Medulla oblongata (tissue), 1 donor: ENCODE results near the gene CDC123.
A peak's percentile ranks its signal among the peaks of the same experiment; 100 is the strongest.
"Not testable (repeated sequence)": the region's sequence is repeated elsewhere in the genome, so short reads cannot be mapped to it uniquely, and the experiment has no call there.

Experiments used
- DNase-seq: peaks from one replicate; pipeline ENCODE4 v3.0.0-alpha.2; 2015; ENCODE audit errors: extremely low spot score

CDC123 gene, protein sequence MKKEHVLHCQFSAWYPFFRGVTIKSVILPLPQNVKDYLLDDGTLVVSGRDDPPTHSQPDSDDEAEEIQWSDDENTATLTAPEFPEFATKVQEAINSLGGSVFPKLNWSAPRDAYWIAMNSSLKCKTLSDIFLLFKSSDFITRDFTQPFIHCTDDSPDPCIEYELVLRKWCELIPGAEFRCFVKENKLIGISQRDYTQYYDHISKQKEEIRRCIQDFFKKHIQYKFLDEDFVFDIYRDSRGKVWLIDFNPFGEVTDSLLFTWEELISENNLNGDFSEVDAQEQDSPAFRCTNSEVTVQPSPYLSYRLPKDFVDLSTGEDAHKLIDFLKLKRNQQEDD

DNA sequence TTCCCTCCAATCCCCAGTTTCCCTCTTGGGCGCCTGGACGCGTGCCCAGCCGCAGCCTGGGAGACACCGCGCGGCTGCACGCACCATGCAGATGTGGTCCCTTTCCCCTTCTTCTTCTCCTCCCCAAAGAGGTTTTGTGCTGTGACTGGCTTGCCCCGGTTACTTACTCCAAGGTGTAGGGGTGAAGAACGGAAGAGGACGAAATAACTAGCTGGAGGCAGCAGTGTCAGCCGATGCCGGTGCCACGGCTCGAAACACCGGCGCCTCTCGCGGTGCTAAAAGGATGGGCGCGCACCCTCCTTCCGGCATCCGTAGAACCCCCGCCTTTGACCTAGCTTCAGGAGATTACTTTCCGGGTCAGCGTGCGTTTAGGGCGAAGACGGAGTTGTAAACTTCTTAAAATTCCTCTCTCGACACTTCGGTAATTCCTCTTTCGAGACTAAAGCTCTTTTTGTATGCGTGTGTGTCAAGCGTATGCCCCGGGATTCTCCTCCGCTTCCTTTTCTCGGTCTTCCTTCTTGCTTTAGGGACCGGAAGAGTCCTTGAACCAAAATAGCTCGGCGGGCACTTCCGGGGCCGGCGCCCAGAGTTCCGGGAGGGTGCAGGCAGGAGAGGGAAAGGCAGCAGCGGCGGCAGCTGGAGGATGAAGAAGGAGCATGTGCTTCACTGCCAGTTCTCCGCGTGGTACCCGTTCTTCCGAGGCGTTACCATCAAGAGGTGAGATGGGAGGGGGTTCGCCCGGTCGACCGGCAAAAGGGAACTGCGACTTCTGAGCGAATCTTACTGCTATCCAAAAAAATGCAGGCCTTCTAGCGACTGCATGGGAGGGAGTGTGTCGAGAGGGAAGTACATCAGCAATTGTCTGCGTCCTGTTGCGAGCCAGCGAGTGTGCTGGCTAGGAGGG is at the start of gene CDC123, which contains the start of gene NUDT5:
TSS of gene CDC123 (plus strand) at position 586 of the 904 bp plus-strand sequence. CDS start at position 644, 58 bp downstream.
TSS of gene NUDT5 (minus strand) at position 289 of the 904 bp plus-strand sequence. CDS start 9,600 bp downstream, outside the sequence.
- peak; percentile 95 for DNase-seq

DNA sequence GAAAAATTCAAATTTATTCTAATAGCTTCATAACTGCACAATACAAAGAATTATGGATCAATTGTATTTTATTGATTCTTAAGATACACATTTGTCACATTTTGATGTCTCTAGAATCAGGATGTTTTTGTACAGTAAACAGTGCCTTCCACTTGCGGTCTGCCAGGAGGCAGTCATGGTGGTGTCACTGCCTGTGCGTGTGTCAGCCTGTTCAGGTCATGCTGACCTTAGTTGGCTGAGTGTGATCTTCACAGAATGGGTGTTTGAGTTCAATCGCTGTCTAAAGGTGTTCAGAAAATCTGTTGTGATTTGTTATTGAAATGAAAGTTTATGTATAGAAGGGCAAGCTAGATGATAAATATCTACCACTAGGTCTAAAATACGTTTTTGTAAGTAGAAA is 45.8 kb upstream of the CDC123 start:
- no peak for DNase-seq

DNA sequence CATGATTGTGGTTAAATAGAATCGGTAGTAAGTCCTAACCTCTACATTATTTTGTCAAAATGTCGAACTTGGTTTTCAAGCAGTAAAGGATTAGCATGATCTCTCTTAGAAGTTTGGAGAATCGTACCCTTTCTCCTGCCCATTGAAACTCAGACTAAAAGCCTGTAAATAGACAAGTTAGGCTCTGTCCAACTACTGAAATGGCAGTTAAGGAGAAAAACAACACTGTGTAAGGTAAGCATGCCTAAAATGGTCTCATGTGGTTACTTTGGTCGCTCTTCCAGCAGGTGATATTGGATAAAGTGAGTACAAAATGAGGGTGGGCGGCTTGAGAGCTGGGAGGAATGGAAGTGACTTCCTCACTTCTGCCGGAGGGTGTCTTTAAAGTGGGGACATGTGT is 41.5 kb upstream of the CDC123 start:
- DNase-seq: no peak

DNA sequence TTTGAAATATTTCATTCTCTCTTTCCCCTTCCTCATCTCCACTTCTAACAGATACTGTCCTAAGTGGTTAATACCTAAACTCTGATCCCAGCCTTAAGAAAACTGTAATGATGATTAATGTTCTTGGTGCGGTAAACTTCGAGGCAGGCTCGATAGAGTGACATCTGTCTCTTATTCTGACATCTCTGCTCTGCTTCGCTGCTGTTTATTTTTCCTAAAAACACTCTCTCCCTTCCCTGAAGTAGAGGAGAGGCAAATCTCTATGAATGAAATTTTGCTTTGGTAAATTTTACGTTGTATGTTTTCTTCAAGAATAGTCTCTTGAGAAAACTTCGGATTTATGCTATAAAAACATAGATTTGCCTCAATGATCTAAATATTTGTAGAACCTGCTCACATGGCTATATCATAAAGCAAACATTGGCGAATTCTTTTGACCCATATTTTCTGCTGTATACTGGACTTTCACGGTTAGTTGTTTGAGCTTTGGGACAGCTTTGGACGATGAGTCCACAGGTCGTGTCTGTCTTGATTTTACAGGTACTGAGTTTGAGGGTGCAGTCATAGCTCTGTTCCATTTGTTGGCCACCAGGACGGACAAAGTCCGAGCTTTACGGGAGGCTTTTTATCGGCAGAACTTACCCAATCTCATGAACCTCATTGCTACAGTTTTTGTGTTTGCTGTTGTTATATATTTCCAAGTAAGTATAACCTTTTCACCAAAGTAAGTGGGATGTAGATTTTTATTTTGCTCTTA is 39.4 kb upstream of the CDC123 start:
- no peak for DNase-seq

DNA sequence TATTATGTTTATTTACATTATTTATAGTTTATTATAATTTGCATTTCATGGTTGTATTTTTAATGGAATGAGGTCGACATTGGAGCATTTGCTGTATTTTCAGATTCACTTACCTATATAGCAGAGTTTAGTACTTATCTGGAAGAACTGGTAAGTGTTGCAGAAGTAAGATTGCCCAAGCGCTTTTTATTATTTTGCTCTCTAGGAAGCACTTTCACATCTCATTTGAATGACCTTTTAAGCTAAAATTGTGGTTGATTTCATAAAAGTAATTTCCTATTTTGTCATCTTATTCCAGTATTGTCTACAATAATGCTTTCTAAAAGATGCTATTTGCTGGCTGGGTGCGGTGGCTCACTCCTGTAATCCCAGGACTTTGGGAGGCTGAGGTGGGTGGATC is 37.9 kb upstream of the CDC123 start:
- DNase-seq: no peak

DNA sequence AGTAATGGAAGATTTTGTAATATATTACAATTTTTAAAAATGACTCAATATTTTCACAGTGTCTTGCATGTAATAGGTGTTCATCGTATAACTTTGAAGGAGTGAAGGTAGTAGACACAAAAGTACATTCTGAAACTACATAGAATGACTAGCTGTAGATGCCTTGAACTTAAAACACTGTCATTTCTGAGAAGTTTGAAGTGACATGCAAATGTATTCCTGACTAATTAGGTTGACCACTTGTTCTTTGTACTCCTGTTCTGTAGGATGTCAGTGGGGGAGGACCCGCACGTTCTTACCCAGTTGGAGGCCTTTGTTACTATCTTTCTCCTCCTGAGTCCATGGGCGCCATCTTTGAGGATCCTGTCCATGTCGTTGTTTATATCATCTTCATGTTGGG is 35.3 kb upstream of the CDC123 start:
- DNase-seq: no peak

DNA sequence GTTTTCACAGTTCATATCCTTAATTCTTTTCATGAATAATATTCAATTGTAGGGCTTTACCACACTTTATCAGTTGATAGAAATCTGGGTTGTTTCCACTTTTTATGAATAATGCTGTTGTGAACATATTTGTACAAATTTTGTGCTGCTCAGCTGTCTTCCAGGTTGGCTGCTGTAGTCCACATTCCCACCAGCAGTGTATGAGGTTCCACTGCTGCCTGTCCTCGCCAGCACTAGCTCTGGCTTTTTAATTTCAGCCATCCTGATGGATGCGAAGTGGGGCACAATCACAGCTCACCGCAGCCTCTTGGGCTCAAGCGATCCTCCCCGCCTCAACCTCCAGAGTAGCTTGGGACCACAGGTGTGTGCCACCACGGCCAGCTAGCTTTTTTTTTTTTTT is 33.1 kb upstream of the CDC123 start:
- DNase-seq: no peak

DNA sequence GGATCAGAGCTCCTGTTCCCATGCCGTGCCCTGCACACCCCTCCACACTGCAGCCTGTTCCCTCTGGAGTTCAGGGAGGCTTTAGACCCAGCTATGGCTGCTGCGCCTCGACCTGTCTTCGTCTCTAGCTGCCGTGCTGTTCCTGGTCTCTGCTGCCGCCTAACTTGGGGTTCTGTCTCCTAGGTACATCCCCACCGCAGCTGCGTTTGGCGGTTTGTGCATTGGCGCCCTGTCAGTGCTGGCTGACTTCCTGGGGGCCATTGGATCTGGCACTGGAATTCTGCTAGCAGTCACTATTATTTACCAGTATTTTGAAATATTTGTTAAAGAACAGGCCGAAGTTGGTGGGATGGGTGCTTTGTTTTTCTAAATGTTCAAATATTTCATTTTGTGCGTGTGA is 31.9 kb upstream of the CDC123 start:
- DNase-seq: no peak

DNA sequence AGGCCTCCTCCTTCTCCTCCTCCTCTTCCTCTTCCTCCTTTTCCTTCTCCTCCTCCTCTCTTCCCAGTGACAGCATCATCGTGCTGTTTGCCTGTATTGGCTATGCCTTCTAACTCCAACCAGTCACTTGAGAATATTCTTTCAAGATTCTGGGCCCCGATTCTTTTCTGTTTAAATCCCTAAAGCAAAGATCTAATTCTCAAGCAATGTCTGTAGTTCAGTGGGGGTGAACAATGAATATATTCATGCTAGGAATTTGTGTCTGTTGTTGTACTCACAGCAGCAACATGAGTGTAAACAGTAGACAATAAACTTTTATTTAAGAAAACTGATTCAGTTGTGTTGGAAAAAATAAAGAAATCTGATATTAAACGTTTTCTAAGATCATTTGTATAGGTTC is 31.0 kb upstream of the CDC123 start:
- DNase-seq: peak; percentile 33

DNA sequence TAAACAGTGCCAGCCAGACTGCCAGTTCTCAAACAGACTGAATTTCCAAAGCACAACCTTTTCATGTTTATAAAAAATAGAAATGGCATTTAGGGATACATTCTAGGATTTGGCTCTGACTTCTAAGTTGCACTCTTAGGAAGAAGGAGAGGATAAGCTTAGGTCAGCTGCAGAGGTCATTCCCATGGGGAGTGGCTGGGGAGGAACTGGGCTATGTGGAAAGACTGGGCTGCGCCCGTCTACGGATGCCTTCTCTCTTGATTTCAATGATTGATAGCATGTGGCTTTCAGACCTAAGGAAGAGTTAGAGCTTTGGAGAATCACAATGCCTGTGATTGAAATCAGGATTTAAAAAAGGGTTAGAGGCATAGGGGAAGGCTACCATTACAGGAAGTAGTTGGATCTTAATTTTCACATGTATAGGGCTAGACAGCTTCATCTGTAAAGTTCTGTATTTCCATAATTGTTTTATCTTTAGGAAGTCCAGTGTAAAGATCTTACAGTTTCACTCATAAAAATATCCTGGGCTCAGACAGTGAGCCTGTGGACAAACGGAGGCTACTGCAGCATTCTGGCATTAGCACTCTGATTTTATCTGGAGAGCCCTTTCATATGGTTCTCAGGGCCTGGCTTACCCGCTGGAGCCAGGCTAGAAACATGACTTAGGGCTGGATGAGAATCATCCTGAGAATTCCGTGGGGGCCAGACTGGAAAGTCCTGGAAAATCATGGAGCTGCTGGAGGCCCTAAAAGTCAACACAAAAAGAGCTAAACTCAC is 29.8 kb upstream of the CDC123 start:
- DNase-seq: no peak

DNA sequence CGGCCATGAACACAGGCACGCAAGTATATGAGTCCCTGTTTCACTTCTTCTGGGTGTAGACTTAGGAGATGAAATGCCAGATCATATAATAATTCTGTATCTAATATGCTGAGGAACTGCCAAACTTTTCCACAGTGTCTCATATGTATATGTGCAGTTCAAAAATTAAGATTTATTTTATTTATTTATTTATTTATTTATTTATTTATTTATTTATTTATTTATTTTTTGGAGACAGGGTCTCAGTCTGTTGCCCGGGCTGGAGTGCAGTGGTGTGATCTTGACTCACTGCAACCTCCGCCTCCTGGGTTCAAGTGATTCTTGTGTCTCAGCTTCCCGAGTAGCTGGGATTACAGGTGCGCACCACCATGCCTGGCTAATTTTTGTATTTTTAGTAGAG is 24.5 kb upstream of the CDC123 start:
- not testable (repeated sequence) for DNase-seq

DNA sequence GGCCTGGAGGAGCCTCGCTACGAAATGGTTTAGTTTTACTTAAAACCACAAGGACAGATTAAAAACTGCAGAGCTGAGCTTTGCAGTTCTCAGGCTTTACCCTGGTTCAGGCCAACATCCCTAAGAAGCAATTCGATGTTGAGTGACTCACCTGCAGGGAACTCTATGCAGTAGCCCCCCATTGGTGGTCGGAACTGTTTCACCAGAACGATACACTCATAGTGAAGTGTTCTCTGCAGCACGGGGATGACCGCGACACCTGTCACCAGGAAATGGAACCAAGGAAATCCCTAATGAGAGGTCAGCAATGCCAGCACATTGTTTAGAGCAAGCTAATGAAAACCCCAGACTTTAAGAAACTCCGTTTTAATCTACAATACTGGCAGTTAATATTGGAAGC is 18.3 kb upstream of the CDC123 start:
- no peak for DNase-seq

DNA sequence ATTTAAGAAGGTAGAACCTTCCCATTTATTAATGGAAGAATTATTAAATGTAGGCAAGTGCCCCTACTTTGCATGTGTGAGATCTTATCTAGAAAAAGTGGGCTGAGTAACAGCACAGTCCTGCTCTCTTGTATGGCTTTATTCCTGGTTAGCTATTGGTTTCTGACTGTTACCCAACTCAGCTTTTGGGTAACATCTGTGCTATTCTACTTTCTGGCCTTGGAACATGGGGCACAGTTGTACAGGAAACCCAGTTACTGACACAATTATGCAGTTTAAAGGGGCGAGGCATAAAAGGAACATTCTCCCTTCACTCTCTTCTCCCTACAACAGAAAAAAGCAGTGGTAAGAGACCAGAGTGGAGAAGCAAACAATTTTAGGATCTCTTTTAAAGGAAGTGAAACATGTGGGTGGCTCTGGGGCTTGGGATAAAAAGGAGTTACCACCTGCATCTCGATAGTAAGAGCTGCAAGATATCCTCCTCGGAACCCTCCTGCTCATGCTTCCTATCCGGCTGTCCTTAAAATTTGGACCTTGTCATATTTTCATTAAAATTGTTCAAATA is 16.3 kb upstream of the CDC123 start:
- DNase-seq: no peak

DNA sequence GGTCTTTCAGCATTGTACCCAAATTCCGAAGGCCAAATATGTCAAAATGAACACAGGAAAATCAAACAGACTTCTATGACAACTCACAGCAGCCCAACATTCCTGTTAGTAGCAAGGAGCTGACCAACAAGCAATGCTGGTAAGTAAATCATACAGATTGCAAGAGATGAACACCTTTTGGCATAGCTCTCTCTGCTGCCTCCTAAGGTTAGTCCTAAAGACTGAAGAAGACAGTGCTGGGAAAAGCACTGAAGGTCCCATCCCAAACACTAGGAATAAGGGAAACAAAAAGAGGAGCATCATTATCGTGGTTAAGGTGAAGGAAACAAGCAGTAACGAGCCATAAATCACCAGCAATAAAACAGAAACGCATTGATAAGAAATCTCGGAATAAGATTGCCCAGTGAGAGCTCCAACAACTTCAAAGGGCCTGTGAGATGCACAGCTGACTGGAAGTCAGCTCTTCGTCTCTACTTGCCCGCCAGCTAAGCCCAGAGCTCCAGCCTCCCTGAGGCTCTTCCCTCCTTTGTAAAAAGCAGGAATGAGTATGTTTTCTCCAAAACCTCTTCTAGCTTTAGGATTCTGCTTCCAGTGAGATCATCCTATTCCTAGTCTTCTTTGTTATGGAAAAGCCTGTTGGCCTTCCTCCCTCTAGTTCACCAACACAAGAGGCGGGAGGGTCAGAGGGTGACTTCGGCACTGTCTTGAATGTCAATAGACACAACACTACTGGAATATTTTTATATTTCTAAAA is 15.6 kb upstream of the CDC123 start:
- DNase-seq: no peak

DNA sequence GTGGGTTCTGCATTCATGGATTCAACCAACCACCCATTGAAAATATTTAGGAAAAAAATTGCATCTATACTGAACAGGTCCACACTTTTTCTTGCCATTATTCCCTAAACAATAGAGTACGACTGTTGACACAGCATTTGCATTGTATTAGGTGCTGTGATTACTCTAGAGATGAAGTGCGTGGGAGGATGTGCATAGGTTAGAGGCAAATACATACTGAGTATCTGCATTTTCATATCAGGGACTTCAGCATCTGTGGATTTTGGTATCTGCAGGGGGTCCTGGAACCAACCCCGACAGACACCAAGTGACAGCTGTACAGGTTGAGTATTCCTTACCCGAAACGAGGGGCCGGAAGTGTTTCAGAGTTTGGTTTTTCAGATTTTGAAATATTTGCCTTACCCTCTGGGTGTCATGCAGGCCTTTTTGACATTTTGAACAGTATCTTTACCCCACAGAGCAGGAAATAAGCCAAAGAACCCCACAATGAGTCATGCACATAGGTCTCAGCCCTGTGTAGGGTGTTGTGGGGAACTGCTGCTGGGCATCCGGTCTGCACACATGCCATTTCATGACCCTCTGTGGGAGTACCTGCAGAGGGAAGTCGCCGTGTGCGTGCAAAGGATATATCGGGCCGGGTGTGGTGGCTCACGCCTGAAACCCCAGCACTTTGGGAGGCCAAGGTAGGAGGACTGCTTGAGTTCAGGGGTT is 14.8 kb upstream of the CDC123 start:
- DNase-seq: no peak

DNA sequence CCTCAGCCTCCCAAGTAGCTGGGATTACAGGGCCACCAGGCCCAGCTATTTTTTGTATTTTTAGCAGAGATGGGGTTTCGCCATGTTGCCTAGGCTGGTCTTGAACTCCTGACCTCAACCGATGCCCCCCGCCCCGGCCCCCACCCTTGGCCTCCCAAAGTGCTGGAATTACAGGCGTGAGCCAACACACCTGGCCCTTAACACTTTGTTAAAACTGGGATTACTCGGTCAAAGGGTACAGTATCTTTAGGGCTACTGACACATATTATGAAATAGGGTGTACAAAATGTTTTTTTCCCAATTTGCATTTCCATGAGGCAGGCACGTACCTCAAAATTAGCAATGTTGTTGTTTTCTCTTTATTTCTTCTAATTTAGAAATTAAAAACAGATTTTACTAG is 11.8 kb upstream of the CDC123 start:
- no peak for DNase-seq

DNA sequence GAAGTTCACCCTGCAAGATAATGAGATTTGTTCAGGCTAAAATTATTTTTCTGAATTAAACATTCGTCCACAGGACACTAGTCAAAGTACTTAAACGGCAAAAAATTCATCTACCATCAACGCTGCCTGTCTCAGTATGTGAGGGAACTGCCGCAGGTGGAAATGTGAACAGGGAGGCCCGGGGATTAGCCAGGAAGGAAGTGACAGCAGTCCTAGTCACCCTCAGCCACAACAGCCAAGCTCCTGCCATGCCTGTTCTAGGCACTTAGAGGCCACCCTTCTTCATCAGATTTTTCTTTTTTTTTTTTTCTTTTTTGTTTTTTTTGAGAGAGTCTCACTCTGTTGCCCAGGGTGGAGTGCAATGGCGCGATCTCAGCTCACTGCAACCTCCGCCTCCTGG is 9.7 kb upstream of the CDC123 start:
- DNase-seq: no peak

DNA sequence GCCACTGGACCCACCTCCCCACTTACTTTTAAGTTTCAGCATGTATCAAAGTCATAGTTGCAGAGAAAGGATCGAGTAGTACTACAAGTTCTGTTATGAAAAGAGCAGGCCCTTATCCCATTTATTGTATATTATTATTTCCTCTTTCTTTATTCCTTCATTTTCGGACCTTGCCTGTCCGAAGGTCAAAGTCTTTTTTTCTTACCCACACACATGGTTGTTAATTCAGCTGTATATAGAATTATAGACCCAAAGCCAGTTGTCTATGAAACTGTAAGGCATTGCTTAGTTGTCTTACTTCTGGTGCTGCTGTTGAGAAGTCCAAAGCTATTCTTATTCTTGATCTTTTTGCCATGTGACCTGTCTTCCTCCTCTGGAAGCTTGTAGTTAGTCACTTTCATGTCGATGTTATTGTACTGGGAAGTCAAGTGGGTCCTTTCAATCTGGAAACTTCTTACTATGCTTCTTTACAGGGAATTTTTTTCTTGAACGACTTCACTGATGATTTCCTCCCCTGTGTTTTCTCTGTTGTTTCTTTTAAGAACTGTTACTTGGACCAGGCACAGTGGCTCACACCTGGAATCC is 8.6 kb upstream of the CDC123 start:
- peak; percentile 19 for DNase-seq

DNA sequence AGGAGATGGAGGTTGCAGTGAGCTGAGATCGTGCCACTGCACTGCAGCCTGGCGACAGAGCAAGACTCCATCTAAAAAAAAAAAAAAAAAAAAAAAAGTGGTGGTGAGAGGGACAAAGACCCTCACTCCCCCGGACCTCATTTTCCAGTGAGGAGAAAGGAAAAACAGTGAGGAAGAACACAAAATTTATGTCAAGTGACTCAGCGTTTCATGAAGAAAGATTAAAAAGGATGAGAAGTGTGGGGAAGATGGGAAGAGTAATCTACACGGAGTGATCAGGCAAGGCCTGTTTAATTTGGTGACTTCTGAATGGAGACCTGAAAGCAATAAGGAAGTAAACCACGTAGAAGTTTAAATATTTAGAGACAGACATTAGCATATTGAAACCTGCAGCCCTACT is 7.3 kb upstream of the CDC123 start:
- DNase-seq: no peak
